B cell (primary cell): Measurements from ENCODE around the gene CIC. TPM values are rescaled to one million over a fixed set of nuclear protein-coding genes. Genes with fewer than 3 reads are reported as not detected.

ENCODE experiments used
- ATAC-seq: fragments of 200-7000 bp; cut with Tn5 transposase; one replicate; pipeline ENCODE4 v1.10.0; 2021; ENCODE audit warnings: low read depth, mild to moderate bottlenecking, moderate number of reproducible peaks, moderate library complexity
- CTCF ChIA-PET: fragments of 350-600 bp; sonication (Branson Sonifier 250); formaldehyde crosslinking; loops from one replicate; lab custom pipeline; 2021; ENCODE audit warnings: antibody characterized with exemption, inconsistent platforms; lab: Charles Lee
- POLR2A ChIA-PET: fragments of 350-600 bp; sonication (Branson Sonifier 250); formaldehyde crosslinking; loops from one replicate; lab custom pipeline; 2021; ENCODE audit warnings: antibody characterized with exemption; lab: Charles Lee
- DNase-seq: peaks from one replicate; pipeline ENCODE4 v3.0.0; 2013
- H2AFZ ChIP-seq: 2 replicates; pipeline ENCODE4 v1.6.1; 2012; ENCODE audit warnings: mild to moderate bottlenecking, low read depth, low read length; ENCODE audit not compliant: insufficient read depth, poor library complexity, severe bottlenecking
- H3K27ac ChIP-seq, 2 donors: 1 replicate in 1 of 2; 2 replicates in 1 of 2; pipeline ENCODE4 v1.5.1; 2012 to 2013; ENCODE audit warnings: low read length in 2 of 2, mild to moderate bottlenecking in 2 of 2, moderate library complexity in 1 of 2
- H3K27me3 ChIP-seq, 4 experiments: fragments of 200-600 bp in 1 of 4; sonication (generic) in 1 of 4; replicated peaks in 1 of 4; 1 replicate in 2 of 4; 2 replicates in 2 of 4; pipeline versions ENCODE4 v1.6.1 to v1.7.0; 2013 to 2016; ENCODE audit warnings: low read length in 3 of 4, mild to moderate bottlenecking in 2 of 4, mixed read lengths in 1 of 4, moderate library complexity in 1 of 4; ENCODE audit not compliant: insufficient read depth in 4 of 4, control insufficient read depth in 3 of 4; ENCODE audit errors: control extremely low read depth in 1 of 4
- H3K36me3 ChIP-seq, 2 experiments: replicated peaks in 1 of 2; 1 replicate in 1 of 2; 2 replicates in 1 of 2; pipeline versions ENCODE4 v1.6.1 to v1.7.1; 2013; ENCODE audit warnings: low read length in 1 of 2; ENCODE audit not compliant: insufficient read depth in 2 of 2, control insufficient read depth in 1 of 2; ENCODE audit errors: control extremely low read depth in 1 of 2, extremely low read depth in 1 of 2
- H3K4me1 ChIP-seq, 2 donors: fragments of 200-600 bp in 1 of 2; sonication (generic) in 1 of 2; 1 replicate in 1 of 2; 2 replicates in 1 of 2; pipeline versions ENCODE4 v1.5.1 to v1.6.1; 2013 to 2017; ENCODE audit warnings: low read length in 2 of 2; ENCODE audit not compliant: control insufficient read depth in 2 of 2, insufficient read depth in 2 of 2
- H3K4me2 ChIP-seq: replicated peaks from 2 replicates; pipeline ENCODE3; 2012; ENCODE audit warnings: mild to moderate bottlenecking, low read depth, low read length; ENCODE audit not compliant: poor library complexity, severe bottlenecking
- H3K4me3 ChIP-seq, 5 experiments: fragments of 200-600 bp in 1 of 5; sonication (generic) in 1 of 5; 1 replicate in 3 of 5; 2 replicates in 2 of 5; pipeline versions ENCODE4 v1.5.1 to v1.7.0; 2011 to 2016; ENCODE audit warnings: low read length in 4 of 5, mild to moderate bottlenecking in 4 of 5, low read depth in 2 of 5, control low read depth in 1 of 5, moderate library complexity in 1 of 5; ENCODE audit not compliant: insufficient read depth in 1 of 5; ENCODE audit errors: control extremely low read depth in 1 of 5, extremely low read depth in 1 of 5
- H3K79me2 ChIP-seq: fragments of 200-600 bp; sonication (generic); one replicate; pipeline ENCODE4 v1.6.0; 2016; ENCODE audit warnings: low read length; ENCODE audit not compliant: control insufficient read depth, insufficient read depth
- H3K9ac ChIP-seq: fragments of 200-600 bp; sonication (generic); 2 replicates; pipeline ENCODE4 v1.6.1; 2017; ENCODE audit warnings: mild to moderate bottlenecking, low read length, moderate library complexity
- H3K9me3 ChIP-seq, 3 donors: one replicate each; pipeline versions ENCODE4 v1.6.1 to v1.7.1; 2013; ENCODE audit warnings: low read length in 2 of 3; ENCODE audit not compliant: control insufficient read depth in 2 of 3, insufficient read depth in 1 of 3; ENCODE audit errors: control extremely low read depth in 1 of 3
- H4K20me1 ChIP-seq: 2 replicates; pipeline ENCODE4 v1.6.0; 2012; ENCODE audit warnings: mild to moderate bottlenecking, low read length; ENCODE audit not compliant: insufficient read depth, control insufficient read depth, poor library complexity, severe bottlenecking
- H3K27ac Mint-ChIP-seq: one replicate; pipeline ENCODE4 v1.8.0; 2021; ENCODE audit warnings: mixed read lengths
- H3K27me3 Mint-ChIP-seq: one replicate; pipeline ENCODE4 v1.8.0; 2021; ENCODE audit warnings: mixed read lengths
- H3K4me1 Mint-ChIP-seq: one replicate; pipeline ENCODE4 v1.8.0; 2021; ENCODE audit warnings: mixed read lengths
- H3K4me3 Mint-ChIP-seq: one replicate; pipeline ENCODE4 v1.8.0; 2021; ENCODE audit warnings: mixed read lengths
- H3K9me3 Mint-ChIP-seq: one replicate; pipeline ENCODE4 v1.8.0; 2022; ENCODE audit warnings: mixed read lengths; ENCODE audit not compliant: insufficient read depth
- EZH2 ChIP-seq: IDR thresholded peaks from 2 replicates; pipeline ENCODE4 v1.6.1; 2012; ENCODE audit warnings: borderline replicate concordance, low read depth, mild to moderate bottlenecking, moderate library complexity, low read length; ENCODE audit not compliant: insufficient read depth, poor library complexity, severe bottlenecking
- WGBS: methylation state at CpG from one replicate; pipeline ENCODE4 v1.1.5; 2013; ENCODE audit warnings: missing lambda C conversion rate; ENCODE audit not compliant: insufficient coverage; 5-methylcytosine and 5-hydroxymethylcytosine counted together
- intact Hi-C: fragments of 100-400 bp; cut with micrococcal nuclease; formaldehyde crosslinking; loops from one replicate; pipeline ENCODE4 v1.10.0; 2022
- polyA plus RNA-seq: library from polyadenylated mRNA; depleted of rRNA; stranded (reverse); fragments of >200 nt; gene quantifications from 2 replicates; pipeline ENCODE4 v1.2.3, GENCODE V29; 2012
- total RNA-seq, 2 donors: library from RNA; stranded (reverse); fragments of 120-200 nt in 1 of 2; gene quantifications; 1 replicate in 1 of 2; 2 replicates in 1 of 2; pipeline versions ENCODE4 v1.2.3 to v1.2.4, GENCODE V29; 2013 to 2022
- TF ChIP-seq, protein P1 (sequence below): fragments of 200-600 bp; IDR thresholded peaks from one replicate; pipeline ENCODE4 v1.8.0; 2022; ENCODE audit warnings: antibody characterized with exemption, mild to moderate bottlenecking

CIC gene
- total and polyA plus RNA-seq, 2 donors (not counting 1 experiment from before 2014, with no cell fraction given): 75.7 to 119 TPM

- Histone ChIP-seq H3K27ac (peak overlapping the region; percentile 64 to 71), H3K27me3 (no peaks in the 10 kb centered on the region), H3K9ac (peak overlapping the region; percentile 77), H3K4me3 (peak overlapping the region; percentile 67 to 97 (median 87)), H3K36me3 (peaks cover 0 to 15% of the 10 kb centered on the region in 2 experiments), H2AFZ (peak overlapping the region; percentile 90), H3K4me1 (peaks cover 30 to 40% of the 10 kb centered on the region in 2 donors), H3K79me2 (peaks cover 25% of the 10 kb centered on the region), H3K4me2 (peak overlapping the region; percentile 85), H4K20me1 (peaks cover 26% of the 10 kb centered on the region), H3K9me3 (peaks cover 0 to 4% (median 0%) of the 10 kb centered on the region in 3 donors)
- H3K4me3 Mint-ChIP-seq: peak overlapping the region; percentile 100
- H3K27ac Mint-ChIP-seq: peak overlapping the region; percentile 99
- peak; percentile 96 for DNase-seq
- WGBS: 4% methylated on average over 38 of the region's 45 CpGs
- ChIA-PET CTCF (interaction anchor here (0.8 to 8.9 kb wide), 14 partner anchors 9 to 179 kb away, joined by 3 to 89 read pairs (median 4); partner anchors contain the start of gene POU2F2), POLR2A (interaction anchor here (0.7 to 2.6 kb wide), 5 partner anchors 24 to 47 kb away, joined by 3 to 5 read pairs (median 4); partner anchors contain the start of gene CIC)
- ATAC-seq: peak; percentile 40
- H3K9me3 Mint-ChIP-seq: no peaks in the 10 kb centered on the region
- intact Hi-C loops: loop anchor here (1.0 kb wide), 4 partner anchors 36 to 81 kb away; partner anchors contain the start of genes MEGF8, PAFAH1B3 and PRR19
- no peak for TF ChIP-seq EZH2
- TF ChIP-seq, protein P1, sequence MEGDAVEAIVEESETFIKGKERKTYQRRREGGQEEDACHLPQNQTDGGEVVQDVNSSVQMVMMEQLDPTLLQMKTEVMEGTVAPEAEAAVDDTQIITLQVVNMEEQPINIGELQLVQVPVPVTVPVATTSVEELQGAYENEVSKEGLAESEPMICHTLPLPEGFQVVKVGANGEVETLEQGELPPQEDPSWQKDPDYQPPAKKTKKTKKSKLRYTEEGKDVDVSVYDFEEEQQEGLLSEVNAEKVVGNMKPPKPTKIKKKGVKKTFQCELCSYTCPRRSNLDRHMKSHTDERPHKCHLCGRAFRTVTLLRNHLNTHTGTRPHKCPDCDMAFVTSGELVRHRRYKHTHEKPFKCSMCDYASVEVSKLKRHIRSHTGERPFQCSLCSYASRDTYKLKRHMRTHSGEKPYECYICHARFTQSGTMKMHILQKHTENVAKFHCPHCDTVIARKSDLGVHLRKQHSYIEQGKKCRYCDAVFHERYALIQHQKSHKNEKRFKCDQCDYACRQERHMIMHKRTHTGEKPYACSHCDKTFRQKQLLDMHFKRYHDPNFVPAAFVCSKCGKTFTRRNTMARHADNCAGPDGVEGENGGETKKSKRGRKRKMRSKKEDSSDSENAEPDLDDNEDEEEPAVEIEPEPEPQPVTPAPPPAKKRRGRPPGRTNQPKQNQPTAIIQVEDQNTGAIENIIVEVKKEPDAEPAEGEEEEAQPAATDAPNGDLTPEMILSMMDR: peak; percentile 70
- no peaks in the 10 kb centered on the region for H3K27me3 Mint-ChIP-seq
- peaks cover 53% of the 10 kb centered on the region for H3K4me1 Mint-ChIP-seq
Measured at GRCh38 chr19:42244347-42245220, 24.5 kb upstream of the CIC start.
